ENCODE data around the gene LRRC10.

GRCh38 chr12:69570000-69570516, 40.6 kb downstream of the LRRC10 start:
- no peak for TF ChIP-seq EP300 (IDR thresholded peaks at IDR 0.05; ENCODE audit: low read depth)
- no peak for TF ChIP-seq CTCF (IDR thresholded peaks at IDR 0.05)
- no peak for TF ChIP-seq POLR2AphosphoS5 (IDR thresholded peaks at IDR 0.05)
